ENCODE results near the gene PTPRCAP. TPM values are rescaled to one million over a fixed set of nuclear protein-coding genes. Genes with fewer than 3 reads are reported as not detected.

The PTPRCAP gene
- total and polyA plus RNA-seq, 2 experiments from 2014 or later: 3.3 to 3.5 TPM

DNA sequence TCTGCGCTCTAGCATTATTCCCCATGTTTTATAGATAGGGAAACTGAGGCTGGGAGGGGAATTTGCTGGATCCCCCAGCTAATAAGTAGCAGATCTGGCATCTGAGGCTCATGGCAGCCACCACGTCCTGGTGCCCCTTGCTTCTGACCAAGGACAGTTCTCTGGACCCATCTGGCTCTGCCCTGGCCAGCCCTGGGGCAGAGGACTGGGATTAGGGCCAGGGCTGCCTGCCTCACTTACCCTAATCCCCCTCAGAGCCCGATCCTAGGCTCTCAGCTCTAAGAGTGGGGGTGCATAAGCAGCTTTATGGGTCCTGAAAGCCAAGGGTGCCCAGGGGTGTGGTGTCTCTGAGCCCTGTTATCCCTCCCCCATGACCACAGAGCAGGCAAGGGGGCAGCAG lies 17.6 kb upstream of the PTPRCAP start, which contains the start of gene CABP4:
CABP4 (plus strand) TSS at position 301 of the 400 bp plus-strand sequence; CDS start at position 371, 70 bp downstream.
- Mint-ChIP-seq H3K4me1 (no peaks in the 10 kb centered on the region), H3K9me3 (no peaks in the 10 kb centered on the region), H3K36me3 (ENCODE audit: low read depth) (no peaks in the 10 kb centered on the region), H3K27ac (no peak within 1 kb of the TSS), H3K27me3 (ENCODE audit: insufficient read depth, low read depth, poor library complexity) (peaks cover 8% of the 10 kb centered on the region), H3K4me3 (no peak within 1 kb of the TSS; the same call in 2 of the 3 replicates)
- no peaks in the 10 kb centered on the region for H3K36me3 ChIP-seq (ENCODE audit: insufficient read depth)
- TF ChIP-seq JUNB (IDR thresholded peaks at IDR 0.05; ENCODE audit: unreplicated experiment): no peak
- TF ChIP-seq, protein P1, sequence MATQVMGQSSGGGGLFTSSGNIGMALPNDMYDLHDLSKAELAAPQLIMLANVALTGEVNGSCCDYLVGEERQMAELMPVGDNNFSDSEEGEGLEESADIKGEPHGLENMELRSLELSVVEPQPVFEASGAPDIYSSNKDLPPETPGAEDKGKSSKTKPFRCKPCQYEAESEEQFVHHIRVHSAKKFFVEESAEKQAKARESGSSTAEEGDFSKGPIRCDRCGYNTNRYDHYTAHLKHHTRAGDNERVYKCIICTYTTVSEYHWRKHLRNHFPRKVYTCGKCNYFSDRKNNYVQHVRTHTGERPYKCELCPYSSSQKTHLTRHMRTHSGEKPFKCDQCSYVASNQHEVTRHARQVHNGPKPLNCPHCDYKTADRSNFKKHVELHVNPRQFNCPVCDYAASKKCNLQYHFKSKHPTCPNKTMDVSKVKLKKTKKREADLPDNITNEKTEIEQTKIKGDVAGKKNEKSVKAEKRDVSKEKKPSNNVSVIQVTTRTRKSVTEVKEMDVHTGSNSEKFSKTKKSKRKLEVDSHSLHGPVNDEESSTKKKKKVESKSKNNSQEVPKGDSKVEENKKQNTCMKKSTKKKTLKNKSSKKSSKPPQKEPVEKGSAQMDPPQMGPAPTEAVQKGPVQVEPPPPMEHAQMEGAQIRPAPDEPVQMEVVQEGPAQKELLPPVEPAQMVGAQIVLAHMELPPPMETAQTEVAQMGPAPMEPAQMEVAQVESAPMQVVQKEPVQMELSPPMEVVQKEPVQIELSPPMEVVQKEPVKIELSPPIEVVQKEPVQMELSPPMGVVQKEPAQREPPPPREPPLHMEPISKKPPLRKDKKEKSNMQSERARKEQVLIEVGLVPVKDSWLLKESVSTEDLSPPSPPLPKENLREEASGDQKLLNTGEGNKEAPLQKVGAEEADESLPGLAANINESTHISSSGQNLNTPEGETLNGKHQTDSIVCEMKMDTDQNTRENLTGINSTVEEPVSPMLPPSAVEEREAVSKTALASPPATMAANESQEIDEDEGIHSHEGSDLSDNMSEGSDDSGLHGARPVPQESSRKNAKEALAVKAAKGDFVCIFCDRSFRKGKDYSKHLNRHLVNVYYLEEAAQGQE (IDR thresholded peaks at IDR 0.05; ENCODE audit: unreplicated experiment): no peak
- TF ChIP-seq CREB1 (CRISPR knock-in tag; IDR thresholded peaks at IDR 0.05; ENCODE audit: low read depth): no peak
- TF ChIP-seq, protein P2, sequence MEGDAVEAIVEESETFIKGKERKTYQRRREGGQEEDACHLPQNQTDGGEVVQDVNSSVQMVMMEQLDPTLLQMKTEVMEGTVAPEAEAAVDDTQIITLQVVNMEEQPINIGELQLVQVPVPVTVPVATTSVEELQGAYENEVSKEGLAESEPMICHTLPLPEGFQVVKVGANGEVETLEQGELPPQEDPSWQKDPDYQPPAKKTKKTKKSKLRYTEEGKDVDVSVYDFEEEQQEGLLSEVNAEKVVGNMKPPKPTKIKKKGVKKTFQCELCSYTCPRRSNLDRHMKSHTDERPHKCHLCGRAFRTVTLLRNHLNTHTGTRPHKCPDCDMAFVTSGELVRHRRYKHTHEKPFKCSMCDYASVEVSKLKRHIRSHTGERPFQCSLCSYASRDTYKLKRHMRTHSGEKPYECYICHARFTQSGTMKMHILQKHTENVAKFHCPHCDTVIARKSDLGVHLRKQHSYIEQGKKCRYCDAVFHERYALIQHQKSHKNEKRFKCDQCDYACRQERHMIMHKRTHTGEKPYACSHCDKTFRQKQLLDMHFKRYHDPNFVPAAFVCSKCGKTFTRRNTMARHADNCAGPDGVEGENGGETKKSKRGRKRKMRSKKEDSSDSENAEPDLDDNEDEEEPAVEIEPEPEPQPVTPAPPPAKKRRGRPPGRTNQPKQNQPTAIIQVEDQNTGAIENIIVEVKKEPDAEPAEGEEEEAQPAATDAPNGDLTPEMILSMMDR (conservative IDR thresholded peaks at IDR 0.05; ENCODE audit: low read depth in 2 of 2): no peak
- TF ChIP-seq POLR2AphosphoS5 (IDR thresholded peaks at IDR 0.05; ENCODE audit: low read depth): no peak
- no peak for TF ChIP-seq EZH2 (IDR thresholded peaks at IDR 0.05; ENCODE audit: low read depth, unreplicated experiment)
- no peak for TF ChIP-seq NANOG (IDR thresholded peaks at IDR 0.05; ENCODE audit: borderline replicate concordance)
- TF ChIP-seq EZH2phosphoT487 (IDR thresholded peaks at IDR 0.05; ENCODE audit: unreplicated experiment): no peak
- TF ChIP-seq, protein P3, sequence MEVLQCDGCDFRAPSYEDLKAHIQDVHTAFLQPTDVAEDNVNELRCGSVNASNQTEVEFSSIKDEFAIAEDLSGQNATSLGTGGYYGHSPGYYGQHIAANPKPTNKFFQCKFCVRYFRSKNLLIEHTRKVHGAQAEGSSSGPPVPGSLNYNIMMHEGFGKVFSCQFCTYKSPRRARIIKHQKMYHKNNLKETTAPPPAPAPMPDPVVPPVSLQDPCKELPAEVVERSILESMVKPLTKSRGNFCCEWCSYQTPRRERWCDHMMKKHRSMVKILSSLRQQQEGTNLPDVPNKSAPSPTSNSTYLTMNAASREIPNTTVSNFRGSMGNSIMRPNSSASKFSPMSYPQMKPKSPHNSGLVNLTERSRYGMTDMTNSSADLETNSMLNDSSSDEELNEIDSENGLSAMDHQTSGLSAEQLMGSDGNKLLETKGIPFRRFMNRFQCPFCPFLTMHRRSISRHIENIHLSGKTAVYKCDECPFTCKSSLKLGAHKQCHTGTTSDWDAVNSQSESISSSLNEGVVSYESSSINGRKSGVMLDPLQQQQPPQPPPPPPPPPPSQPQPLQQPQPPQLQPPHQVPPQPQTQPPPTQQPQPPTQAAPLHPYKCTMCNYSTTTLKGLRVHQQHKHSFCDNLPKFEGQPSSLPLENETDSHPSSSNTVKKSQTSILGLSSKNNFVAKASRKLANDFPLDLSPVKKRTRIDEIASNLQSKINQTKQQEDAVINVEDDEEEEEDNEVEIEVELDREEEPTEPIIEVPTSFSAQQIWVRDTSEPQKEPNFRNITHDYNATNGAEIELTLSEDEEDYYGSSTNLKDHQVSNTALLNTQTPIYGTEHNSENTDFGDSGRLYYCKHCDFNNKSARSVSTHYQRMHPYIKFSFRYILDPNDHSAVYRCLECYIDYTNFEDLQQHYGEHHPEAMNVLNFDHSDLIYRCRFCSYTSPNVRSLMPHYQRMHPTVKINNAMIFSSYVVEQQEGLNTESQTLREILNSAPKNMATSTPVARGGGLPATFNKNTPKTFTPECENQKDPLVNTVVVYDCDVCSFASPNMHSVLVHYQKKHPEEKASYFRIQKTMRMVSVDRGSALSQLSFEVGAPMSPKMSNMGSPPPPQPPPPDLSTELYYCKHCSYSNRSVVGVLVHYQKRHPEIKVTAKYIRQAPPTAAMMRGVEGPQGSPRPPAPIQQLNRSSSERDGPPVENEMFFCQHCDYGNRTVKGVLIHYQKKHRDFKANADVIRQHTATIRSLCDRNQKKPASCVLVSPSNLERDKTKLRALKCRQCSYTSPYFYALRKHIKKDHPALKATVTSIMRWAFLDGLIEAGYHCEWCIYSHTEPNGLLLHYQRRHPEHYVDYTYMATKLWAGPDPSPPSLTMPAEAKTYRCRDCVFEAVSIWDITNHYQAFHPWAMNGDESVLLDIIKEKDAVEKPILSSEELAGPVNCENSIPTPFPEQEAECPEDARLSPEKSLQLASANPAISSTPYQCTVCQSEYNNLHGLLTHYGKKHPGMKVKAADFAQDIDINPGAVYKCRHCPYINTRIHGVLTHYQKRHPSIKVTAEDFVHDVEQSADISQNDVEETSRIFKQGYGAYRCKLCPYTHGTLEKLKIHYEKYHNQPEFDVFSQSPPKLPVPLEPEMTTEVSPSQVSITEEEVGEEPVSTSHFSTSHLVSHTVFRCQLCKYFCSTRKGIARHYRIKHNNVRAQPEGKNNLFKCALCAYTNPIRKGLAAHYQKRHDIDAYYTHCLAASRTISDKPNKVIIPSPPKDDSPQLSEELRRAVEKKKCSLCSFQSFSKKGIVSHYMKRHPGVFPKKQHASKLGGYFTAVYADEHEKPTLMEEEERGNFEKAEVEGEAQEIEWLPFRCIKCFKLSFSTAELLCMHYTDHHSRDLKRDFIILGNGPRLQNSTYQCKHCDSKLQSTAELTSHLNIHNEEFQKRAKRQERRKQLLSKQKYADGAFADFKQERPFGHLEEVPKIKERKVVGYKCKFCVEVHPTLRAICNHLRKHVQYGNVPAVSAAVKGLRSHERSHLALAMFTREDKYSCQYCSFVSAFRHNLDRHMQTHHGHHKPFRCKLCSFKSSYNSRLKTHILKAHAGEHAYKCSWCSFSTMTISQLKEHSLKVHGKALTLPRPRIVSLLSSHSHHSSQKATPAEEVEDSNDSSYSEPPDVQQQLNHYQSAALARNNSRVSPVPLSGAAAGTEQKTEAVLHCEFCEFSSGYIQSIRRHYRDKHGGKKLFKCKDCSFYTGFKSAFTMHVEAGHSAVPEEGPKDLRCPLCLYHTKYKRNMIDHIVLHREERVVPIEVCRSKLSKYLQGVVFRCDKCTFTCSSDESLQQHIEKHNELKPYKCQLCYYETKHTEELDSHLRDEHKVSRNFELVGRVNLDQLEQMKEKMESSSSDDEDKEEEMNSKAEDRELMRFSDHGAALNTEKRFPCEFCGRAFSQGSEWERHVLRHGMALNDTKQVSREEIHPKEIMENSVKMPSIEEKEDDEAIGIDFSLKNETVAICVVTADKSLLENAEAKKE (CRISPR knock-in tag; IDR thresholded peaks at IDR 0.05): no peak
- DNase-seq (ENCODE audit: low spot score): no peak
- no peaks in the 10 kb centered on the region for H3K79me2 ChIP-seq (replicated peaks; ENCODE audit: insufficient read depth)
- ATAC-seq: no peak
- no peak within 1 kb of the TSS for H3K4me2 ChIP-seq
- H4K20me1 ChIP-seq (replicated peaks; ENCODE audit: insufficient read depth): no peaks in the 10 kb centered on the region
- H3K9me2 ChIP-seq (ENCODE audit: insufficient read depth): no peaks in the 10 kb centered on the region
- no peaks in the 10 kb centered on the region for H3K4me1 ChIP-seq (ENCODE audit: insufficient read depth)
- H3K4me3 ChIP-seq: no peak within 1 kb of the TSS
- H2AFZ ChIP-seq: no peak within 1 kb of the TSS
- H3K27ac ChIP-seq (ENCODE audit: low read depth): no peak within 1 kb of the TSS
- H3K27me3 ChIP-seq (ENCODE audit: insufficient read depth): no peaks in the 10 kb centered on the region
- H3F3A ChIP-seq (replicated peaks; ENCODE audit: low read depth): no peaks in the 10 kb centered on the region
